HS-27A (cell line): ENCODE data around the gene FUT4.
A peak's percentile ranks its signal among the peaks of the same experiment; 100 is the strongest.
"Not testable (repeated sequence)": the region's sequence is repeated elsewhere in the genome, so short reads cannot be mapped to it uniquely, and the experiment has no call there.

Source experiments
- DNase-seq: peaks from one replicate; pipeline ENCODE4 v3.0.0-alpha.2; 2012; ENCODE audit warnings: low read depth, missing footprints

FUT4 gene

GRCh38 chr11:94568200-94568599, 24.5 kb downstream of the FUT4 start:
- DNase-seq, result no peak

- DNase-seq, result no peak
Measured at GRCh38 chr11:94568717-94569116, 25.0 kb downstream of the FUT4 start.

- DNase-seq, result not testable (repeated sequence)
Measured at GRCh38 chr11:94572975-94573374, 29.3 kb downstream of the FUT4 start.

GRCh38 chr11:94574193-94574961, 30.7 kb downstream of the FUT4 start:
- peak; percentile 29 for DNase-seq

GRCh38 chr11:94576306-94576705, 32.6 kb downstream of the FUT4 start:
- DNase-seq, result no peak

- DNase-seq, result no peak
Measured at GRCh38 chr11:94577841-94578240, 34.1 kb downstream of the FUT4 start.

- no peak for DNase-seq
Measured at GRCh38 chr11:94581926-94582325, 38.2 kb downstream of the FUT4 start.

- DNase-seq, result no peak
Measured at GRCh38 chr11:94583213-94583865, 39.6 kb downstream of the FUT4 start.

GRCh38 chr11:94583866-94584500, 40.3 kb downstream of the FUT4 start:
- DNase-seq, result no peak

GRCh38 chr11:94584978-94585377, 41.3 kb downstream of the FUT4 start:
- DNase-seq, result no peak

- no peak for DNase-seq
Measured at GRCh38 chr11:94585399-94585798, 41.7 kb downstream of the FUT4 start.

GRCh38 chr11:94586546-94586945, 42.8 kb downstream of the FUT4 start:
- DNase-seq, result no peak

- no peak for DNase-seq
Measured at GRCh38 chr11:94586978-94587377, 43.3 kb downstream of the FUT4 start.

- DNase-seq, result no peak
Measured at GRCh38 chr11:94588366-94588942, 44.7 kb downstream of the FUT4 start.

GRCh38 chr11:94590352-94591041, 46.8 kb downstream of the FUT4 start:
- DNase-seq, result no peak

- DNase-seq, result no peak
Measured at GRCh38 chr11:94593030-94593429, 49.3 kb downstream of the FUT4 start.

- DNase-seq, result no peak
Measured at GRCh38 chr11:94595076-94595475, 51.4 kb downstream of the FUT4 start.

GRCh38 chr11:94597896-94598295, 54.2 kb downstream of the FUT4 start:
- DNase-seq, result no peak
